OCI-LY1 (cell line): ENCODE measurements around the gene RNF112.

Experiments used
- H2AFZ ChIP-seq: fragments of 200-600 bp; sonication (generic), shearing (Covaris generic); 2 replicates; pipeline ENCODE4 v1.6.0; 2014; ENCODE audit warnings: antibody characterized with exemption, mild to moderate bottlenecking, low read length
- H3F3A ChIP-seq: fragments of 200-600 bp; sonication (generic), shearing (Covaris generic); 2 replicates; pipeline ENCODE4 v1.6.0; 2014; ENCODE audit warnings: mild to moderate bottlenecking, antibody characterized with exemption, low read length, moderate library complexity; ENCODE audit not compliant: insufficient read depth
- H3K27ac ChIP-seq: fragments of 200-600 bp; sonication (generic); 2 replicates; pipeline ENCODE4 v1.5.1; 2014; ENCODE audit warnings: low read length, mixed run types, mild to moderate bottlenecking, low read depth; ENCODE audit not compliant: poor library complexity, severe bottlenecking
- H3K27me3 ChIP-seq: fragments of 200-600 bp; sonication (generic); 2 replicates; pipeline ENCODE4 v1.6.0; 2014; ENCODE audit warnings: antibody characterized with exemption, mild to moderate bottlenecking, low read length, moderate library complexity; ENCODE audit not compliant: insufficient read depth
- H3K36me3 ChIP-seq: fragments of 200-600 bp; sonication (generic); 2 replicates; pipeline ENCODE4 v1.6.1; 2014; ENCODE audit warnings: mild to moderate bottlenecking, antibody characterized with exemption, low read length, moderate library complexity, mixed read lengths; ENCODE audit not compliant: insufficient read depth
- H3K4me1 ChIP-seq: fragments of 200-600 bp; sonication (generic); 2 replicates; pipeline ENCODE4 v1.5.1; 2014; ENCODE audit warnings: mild to moderate bottlenecking, low read length, moderate library complexity; ENCODE audit not compliant: insufficient read depth, severe bottlenecking
- H3K4me2 ChIP-seq: fragments of 200-600 bp; sonication (generic), shearing (Covaris generic); 2 replicates; pipeline ENCODE4 v1.6.1; 2014; ENCODE audit warnings: low read length
- H3K4me3 ChIP-seq: fragments of 200-600 bp; sonication (generic); 2 replicates; pipeline ENCODE4 v1.5.1; 2014; ENCODE audit warnings: low read length, low read depth, mild to moderate bottlenecking, mixed read lengths; ENCODE audit not compliant: poor library complexity, severe bottlenecking
- H3K79me2 ChIP-seq: fragments of 200-600 bp; shearing (Covaris generic); 2 replicates; pipeline ENCODE4 v1.6.1; 2016; ENCODE audit warnings: mixed run types, low read length, mixed read lengths; ENCODE audit not compliant: insufficient read depth
- H3K9ac ChIP-seq: fragments of 200-600 bp; sonication (generic), shearing (Covaris generic); 2 replicates; pipeline ENCODE4 v1.6.1; 2014; ENCODE audit warnings: mild to moderate bottlenecking, low read length, mixed read lengths
- H3K9me2 ChIP-seq: fragments of 200-600 bp; sonication (generic), shearing (Covaris generic); 2 replicates; pipeline ENCODE4 v1.6.1; 2014; ENCODE audit warnings: low read depth, mild to moderate bottlenecking, low read length, mixed read lengths
- H3K9me3 ChIP-seq: fragments of 200-600 bp; shearing (Covaris generic); 2 replicates; pipeline ENCODE4 v1.6.1; 2014; ENCODE audit warnings: low read length, mixed read lengths
- H4K20me1 ChIP-seq: fragments of 200-600 bp; sonication (generic), shearing (Covaris generic); 2 replicates; pipeline ENCODE4 v1.6.0; 2016; ENCODE audit warnings: mild to moderate bottlenecking, low read length; ENCODE audit not compliant: insufficient read depth
- EZH2 ChIP-seq: fragments of 200-600 bp; sonication (generic), shearing (Covaris generic); IDR thresholded peaks from 2 replicates; pipeline ENCODE4 v1.8.0; 2017; ENCODE audit warnings: borderline replicate concordance, mixed run types, mild to moderate bottlenecking, antibody characterized with exemption, low read length, moderate library complexity, mixed read lengths
- TF ChIP-seq, protein P1 (sequence below): fragments of 200-600 bp; sonication (generic), shearing (Covaris generic); IDR thresholded peaks from 2 replicates; pipeline ENCODE4 v1.5.1; 2017; ENCODE audit warnings: mild to moderate bottlenecking, antibody characterized with exemption, low read length, moderate library complexity, mixed read lengths

Gene RNF112

DNA sequence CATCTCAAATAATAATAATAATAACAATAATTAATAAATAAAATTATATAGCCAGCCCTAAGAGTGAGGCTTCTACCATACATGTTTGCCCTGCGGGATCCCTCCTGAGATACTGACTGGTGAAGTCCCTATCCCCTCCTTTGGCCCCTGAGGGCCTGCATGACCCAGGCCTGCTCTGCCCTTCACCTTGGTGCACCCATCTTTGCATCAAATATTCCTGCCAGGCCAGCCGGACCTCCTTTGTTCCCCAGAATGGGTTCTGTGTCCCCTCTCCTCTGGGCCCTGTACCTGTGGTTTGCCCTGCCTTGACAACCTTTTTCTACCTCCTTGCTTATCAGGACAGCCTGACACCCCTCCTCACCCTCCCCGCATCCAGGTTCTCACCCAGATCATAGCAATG, 2.0 kb upstream of the RNF112 start:
- no peak overlapping the region for H3K9ac ChIP-seq
- no peaks in the 10 kb centered on the region for H3K4me1 ChIP-seq
- H3F3A ChIP-seq = no peaks in the 10 kb centered on the region
- H3K36me3 ChIP-seq = no peaks in the 10 kb centered on the region
- TF ChIP-seq EZH2 = no peak
- TF ChIP-seq, protein P1, sequence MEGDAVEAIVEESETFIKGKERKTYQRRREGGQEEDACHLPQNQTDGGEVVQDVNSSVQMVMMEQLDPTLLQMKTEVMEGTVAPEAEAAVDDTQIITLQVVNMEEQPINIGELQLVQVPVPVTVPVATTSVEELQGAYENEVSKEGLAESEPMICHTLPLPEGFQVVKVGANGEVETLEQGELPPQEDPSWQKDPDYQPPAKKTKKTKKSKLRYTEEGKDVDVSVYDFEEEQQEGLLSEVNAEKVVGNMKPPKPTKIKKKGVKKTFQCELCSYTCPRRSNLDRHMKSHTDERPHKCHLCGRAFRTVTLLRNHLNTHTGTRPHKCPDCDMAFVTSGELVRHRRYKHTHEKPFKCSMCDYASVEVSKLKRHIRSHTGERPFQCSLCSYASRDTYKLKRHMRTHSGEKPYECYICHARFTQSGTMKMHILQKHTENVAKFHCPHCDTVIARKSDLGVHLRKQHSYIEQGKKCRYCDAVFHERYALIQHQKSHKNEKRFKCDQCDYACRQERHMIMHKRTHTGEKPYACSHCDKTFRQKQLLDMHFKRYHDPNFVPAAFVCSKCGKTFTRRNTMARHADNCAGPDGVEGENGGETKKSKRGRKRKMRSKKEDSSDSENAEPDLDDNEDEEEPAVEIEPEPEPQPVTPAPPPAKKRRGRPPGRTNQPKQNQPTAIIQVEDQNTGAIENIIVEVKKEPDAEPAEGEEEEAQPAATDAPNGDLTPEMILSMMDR = no peak
- no peak overlapping the region for H3K4me2 ChIP-seq
- no peak overlapping the region for H3K27ac ChIP-seq
- no peaks in the 10 kb centered on the region for H3K9me3 ChIP-seq
- H3K4me3 ChIP-seq = no peak overlapping the region
- H4K20me1 ChIP-seq = no peaks in the 10 kb centered on the region
- no peaks in the 10 kb centered on the region for H3K79me2 ChIP-seq
- H3K9me2 ChIP-seq = no peaks in the 10 kb centered on the region
- H3K27me3 ChIP-seq = peaks cover 4% of the 10 kb centered on the region; the same call in 1 of the 2 replicates
- no peak overlapping the region for H2AFZ ChIP-seq

DNA sequence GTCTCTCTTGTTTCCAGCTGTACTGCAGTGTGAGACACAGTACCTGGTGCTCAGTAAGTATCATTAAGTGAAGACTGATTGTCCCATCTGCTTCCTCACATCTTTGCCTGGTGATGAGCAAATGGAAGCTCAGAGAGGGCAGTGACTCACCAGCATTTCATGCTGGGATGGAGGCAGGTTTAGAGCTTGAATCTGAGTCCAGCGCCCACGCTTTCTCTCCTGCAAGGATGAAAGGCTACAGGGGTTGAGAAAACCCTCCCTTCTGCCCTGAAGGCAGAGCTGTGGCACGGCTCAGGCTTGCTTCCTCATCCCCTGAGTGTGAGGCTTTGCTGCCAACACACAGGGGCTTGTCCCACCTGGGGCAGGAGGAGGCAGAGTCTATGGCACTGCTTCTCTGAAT, 1.5 kb upstream of the RNF112 start:
- Histone ChIP-seq H2AFZ (no peak overlapping the region), H3K9me3 (no peaks in the 10 kb centered on the region), H3K36me3 (no peaks in the 10 kb centered on the region), H3K27ac (no peak overlapping the region), H3K9ac (no peak overlapping the region), H3K9me2 (no peaks in the 10 kb centered on the region), H3K4me3 (no peak overlapping the region), H4K20me1 (no peaks in the 10 kb centered on the region), H3K27me3 (peaks cover 4% of the 10 kb centered on the region; the same call in 1 of the 2 replicates), H3F3A (no peaks in the 10 kb centered on the region), H3K4me2 (no peak overlapping the region), H3K79me2 (no peaks in the 10 kb centered on the region), H3K4me1 (no peaks in the 10 kb centered on the region)
- no peak for TF ChIP-seq EZH2
- TF ChIP-seq, protein P1 = no peak

DNA sequence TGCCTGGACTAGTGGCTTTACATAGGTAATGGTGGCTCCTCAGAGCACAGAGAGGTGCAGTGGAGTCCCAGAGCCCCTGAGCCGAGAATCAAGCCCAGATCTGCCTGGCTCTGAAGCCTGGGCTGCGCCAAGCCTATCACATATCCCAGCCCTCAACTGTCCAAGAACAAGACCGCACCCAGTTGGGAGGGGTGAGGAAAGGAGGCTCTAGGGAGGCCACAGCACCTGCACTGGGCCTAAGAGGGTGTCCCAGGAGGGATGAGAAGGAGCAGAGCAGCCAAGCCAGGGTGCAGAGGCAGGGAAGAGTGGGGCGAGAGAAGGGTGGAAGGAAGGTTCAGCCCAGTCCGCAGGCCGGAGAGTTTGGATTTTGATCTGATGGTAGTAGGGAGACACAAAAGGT, 941 bp upstream of the RNF112 start:
- Histone ChIP-seq H3K27ac (no peak overlapping the region), H3K27me3 (peaks cover 4% of the 10 kb centered on the region; the same call in 1 of the 2 replicates), H3K9me2 (no peaks in the 10 kb centered on the region), H3K4me3 (no peak overlapping the region), H2AFZ (no peak overlapping the region), H3K4me2 (no peak overlapping the region), H3K36me3 (no peaks in the 10 kb centered on the region), H4K20me1 (no peaks in the 10 kb centered on the region), H3K79me2 (no peaks in the 10 kb centered on the region), H3F3A (no peaks in the 10 kb centered on the region), H3K4me1 (no peaks in the 10 kb centered on the region), H3K9ac (no peak overlapping the region), H3K9me3 (no peaks in the 10 kb centered on the region)
- no peak for TF ChIP-seq EZH2
- TF ChIP-seq, protein P1 = no peak
